ENCODE data around the gene BCO1.
A peak's percentile ranks its signal among the peaks of the same experiment; 100 is the strongest.

BCO1 gene

DNA sequence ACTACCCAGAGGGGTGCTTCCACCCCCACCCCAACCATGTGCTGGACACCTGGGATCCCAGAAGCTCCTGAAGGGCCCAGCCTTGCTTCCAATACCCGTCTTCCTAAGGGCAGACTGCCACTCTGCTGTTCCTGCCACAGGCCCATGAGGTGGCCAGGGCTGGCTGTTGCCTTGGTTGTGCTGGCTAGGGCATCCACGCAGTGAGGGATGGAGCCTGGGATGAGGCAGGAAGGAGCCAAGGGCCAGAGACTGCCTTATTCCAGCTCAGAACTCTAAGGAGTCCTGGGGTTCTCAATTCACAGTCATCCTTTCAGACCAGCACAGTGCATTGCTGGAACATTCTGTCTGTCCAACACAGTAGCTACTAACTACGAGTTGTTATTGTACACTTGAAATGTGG lies 37.8 kb downstream of the BCO1 start:
- TF ChIP-seq, protein P1, sequence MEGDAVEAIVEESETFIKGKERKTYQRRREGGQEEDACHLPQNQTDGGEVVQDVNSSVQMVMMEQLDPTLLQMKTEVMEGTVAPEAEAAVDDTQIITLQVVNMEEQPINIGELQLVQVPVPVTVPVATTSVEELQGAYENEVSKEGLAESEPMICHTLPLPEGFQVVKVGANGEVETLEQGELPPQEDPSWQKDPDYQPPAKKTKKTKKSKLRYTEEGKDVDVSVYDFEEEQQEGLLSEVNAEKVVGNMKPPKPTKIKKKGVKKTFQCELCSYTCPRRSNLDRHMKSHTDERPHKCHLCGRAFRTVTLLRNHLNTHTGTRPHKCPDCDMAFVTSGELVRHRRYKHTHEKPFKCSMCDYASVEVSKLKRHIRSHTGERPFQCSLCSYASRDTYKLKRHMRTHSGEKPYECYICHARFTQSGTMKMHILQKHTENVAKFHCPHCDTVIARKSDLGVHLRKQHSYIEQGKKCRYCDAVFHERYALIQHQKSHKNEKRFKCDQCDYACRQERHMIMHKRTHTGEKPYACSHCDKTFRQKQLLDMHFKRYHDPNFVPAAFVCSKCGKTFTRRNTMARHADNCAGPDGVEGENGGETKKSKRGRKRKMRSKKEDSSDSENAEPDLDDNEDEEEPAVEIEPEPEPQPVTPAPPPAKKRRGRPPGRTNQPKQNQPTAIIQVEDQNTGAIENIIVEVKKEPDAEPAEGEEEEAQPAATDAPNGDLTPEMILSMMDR (conservative IDR thresholded peaks at IDR 0.05; ENCODE audit: low read depth), result no peak
- DNase-seq (ENCODE audit: low spot score), result no peak
- H3K27ac ChIP-seq, result no peak overlapping the region
- POLR2A ChIA-PET (ENCODE audit: low non-redundant PET), result no interaction called here
- CTCF ChIA-PET, result interaction anchor here (0.6 kb wide), 1 partner anchor 22 kb away, joined by 4 read pairs; no protein-coding TSS in a partner anchor

DNA sequence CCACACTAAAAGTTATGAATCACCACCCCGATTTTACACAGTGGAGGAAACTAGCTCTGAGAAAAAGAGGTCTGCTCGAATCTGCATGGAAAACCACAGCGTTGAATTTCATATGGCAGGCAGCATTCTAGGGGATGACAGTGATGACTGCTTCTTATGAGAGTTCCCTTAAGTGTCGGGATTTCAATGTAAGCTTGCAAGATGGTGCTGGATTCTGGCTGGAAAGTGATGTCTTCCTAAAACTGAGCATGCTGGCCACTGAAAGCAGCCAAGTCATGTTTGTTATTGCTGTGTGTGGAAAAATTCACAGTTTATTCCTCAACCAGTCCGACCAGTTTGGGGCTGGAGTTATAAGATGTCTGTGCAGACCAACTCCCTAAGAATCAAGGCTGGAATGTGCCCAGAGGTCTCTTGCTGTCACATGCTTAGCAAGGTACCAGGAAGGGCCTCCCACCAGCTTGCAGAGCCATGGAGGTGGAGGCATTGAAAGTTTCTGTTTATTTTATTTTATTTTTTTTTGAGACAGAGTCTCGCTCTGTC lies 39.1 kb downstream of the BCO1 start:
- TF ChIP-seq, protein P1 (conservative IDR thresholded peaks at IDR 0.05; ENCODE audit: low read depth), result no peak
- ChIA-PET CTCF (interaction anchor here (0.6 kb wide), 2 partner anchors 14 to 720 kb away, joined by 3 read pairs; no protein-coding TSS in a partner anchor), POLR2A (ENCODE audit: low non-redundant PET) (no interaction called here)
- DNase-seq (ENCODE audit: low spot score), result no peak
- H3K27ac ChIP-seq, result no peak overlapping the region

DNA sequence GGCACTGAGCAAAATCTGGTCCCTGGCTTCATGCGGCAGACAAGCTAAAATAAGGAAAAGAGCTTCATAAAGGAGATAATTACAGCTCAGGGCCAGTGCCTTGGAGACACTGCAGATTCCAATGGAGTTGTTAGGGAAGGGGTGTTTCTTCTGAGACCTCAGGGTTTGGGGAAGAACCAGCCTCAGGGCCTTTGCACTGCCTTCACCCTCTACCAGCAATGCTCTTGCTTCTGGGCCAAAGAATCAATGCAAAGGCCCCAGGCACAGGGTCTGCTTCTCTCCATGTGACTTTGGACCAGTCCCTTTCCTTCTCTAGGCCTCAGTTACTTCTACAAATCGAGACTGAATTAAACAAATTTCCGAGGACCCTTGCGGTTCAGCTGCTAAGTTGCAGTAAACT lies 40.0 kb downstream of the BCO1 start:
- H3K27ac ChIP-seq, result no peak overlapping the region
- ChIA-PET POLR2A (ENCODE audit: low non-redundant PET) (no interaction called here), CTCF (interaction anchor here (0.6 kb wide), 2 partner anchors 8 to 15 kb away, joined by 3 to 5 read pairs; no protein-coding TSS in a partner anchor)
- TF ChIP-seq, protein P1 (conservative IDR thresholded peaks at IDR 0.05; ENCODE audit: low read depth), result no peak
- DNase-seq (ENCODE audit: low spot score), result no peak

DNA sequence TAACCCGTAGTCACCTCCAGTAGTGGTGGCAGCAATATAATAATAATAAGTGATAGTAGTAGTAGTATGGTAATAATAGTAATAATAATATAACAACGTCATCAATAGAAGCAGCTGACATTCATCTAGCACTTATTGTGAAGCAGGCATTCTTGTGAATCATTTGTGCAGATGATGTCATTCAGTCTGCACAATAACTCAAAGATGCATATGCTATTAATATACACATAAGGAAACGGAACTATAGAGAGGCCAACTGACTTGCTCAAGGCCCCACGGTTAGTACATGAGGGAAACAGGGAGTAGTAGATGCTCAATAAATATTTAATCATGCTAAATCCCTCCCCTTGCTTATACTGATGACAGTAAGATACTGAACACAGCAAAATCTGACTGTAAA lies 40.9 kb downstream of the BCO1 start:
- TF ChIP-seq, protein P1 (conservative IDR thresholded peaks at IDR 0.05; ENCODE audit: low read depth), result no peak
- no peak overlapping the region for H3K27ac ChIP-seq
- ChIA-PET POLR2A (ENCODE audit: low non-redundant PET) (no interaction called here), CTCF (no interaction called here)
- DNase-seq (ENCODE audit: low spot score), result no peak

DNA sequence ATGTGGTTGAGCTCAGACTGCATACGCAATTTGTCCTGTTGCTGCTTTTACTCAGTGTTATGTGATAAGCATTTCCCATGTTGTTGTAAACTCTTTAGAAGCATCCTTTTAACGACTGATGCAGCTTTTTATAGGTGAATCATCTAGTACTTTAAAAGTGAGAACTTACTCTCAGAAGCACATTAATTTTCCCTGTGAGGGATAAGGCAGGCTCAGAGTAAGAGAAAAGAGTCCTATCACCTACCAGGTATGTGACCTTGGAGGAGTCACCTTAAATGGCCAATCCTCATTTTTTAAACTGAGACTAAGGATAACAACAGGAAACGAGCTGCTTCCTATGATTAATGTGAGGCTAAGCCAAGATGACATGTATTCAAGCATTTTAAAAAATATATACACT lies 41.9 kb downstream of the BCO1 start:
- CTCF ChIA-PET, result interaction anchor here (0.5 to 0.6 kb wide), 2 partner anchors 39 to 263 kb away, joined by 4 to 5 read pairs; no protein-coding TSS in a partner anchor
- DNase-seq (ENCODE audit: low spot score), result peak; percentile 17
- TF ChIP-seq, protein P1 (conservative IDR thresholded peaks at IDR 0.05; ENCODE audit: low read depth), result no peak
- no peak overlapping the region for H3K27ac ChIP-seq
- POLR2A ChIA-PET (ENCODE audit: low non-redundant PET), result interaction anchor here (0.5 kb wide), 1 partner anchor 30 kb away, joined by 8 read pairs; no protein-coding TSS in a partner anchor

DNA sequence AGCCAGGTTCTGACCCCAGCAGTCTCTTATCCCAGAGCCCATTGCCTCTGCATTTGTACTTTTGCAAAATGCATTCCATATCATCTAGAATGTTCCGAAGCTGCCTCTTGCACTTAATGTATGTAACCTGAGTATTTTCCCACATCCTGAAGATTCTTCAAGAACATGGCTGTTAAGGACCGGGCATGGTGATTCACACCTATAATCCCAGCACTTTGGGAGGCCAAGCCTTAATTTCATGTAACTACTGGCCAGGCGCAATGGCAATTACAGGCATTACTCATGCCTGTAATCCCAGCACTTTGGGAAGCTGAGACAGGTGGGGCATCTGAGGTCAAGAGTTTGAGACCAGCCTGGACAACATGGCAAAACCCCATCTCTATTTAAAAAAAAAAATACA lies 44.6 kb downstream of the BCO1 start:
- DNase-seq (ENCODE audit: low spot score), result no peak
- ChIA-PET POLR2A (ENCODE audit: low non-redundant PET) (no interaction called here), CTCF (no interaction called here)
- H3K27ac ChIP-seq, result no peak overlapping the region
- TF ChIP-seq, protein P1 (conservative IDR thresholded peaks at IDR 0.05; ENCODE audit: low read depth), result no peak

Measured in RWPE1 (cell line).